OCI-LY1 (cell line): ENCODE measurements around the gene WDR70.

Experiments used
- CTCF ChIP-seq: fragments of 200-600 bp; sonication (generic), shearing (Covaris generic); IDR thresholded peaks from 2 replicates; pipeline ENCODE4 v1.5.1; 2017; ENCODE audit warnings: mild to moderate bottlenecking, antibody characterized with exemption, low read length, moderate library complexity, mixed read lengths
- EZH2 ChIP-seq: fragments of 200-600 bp; sonication (generic), shearing (Covaris generic); IDR thresholded peaks from 2 replicates; pipeline ENCODE4 v1.8.0; 2017; ENCODE audit warnings: borderline replicate concordance, mixed run types, mild to moderate bottlenecking, antibody characterized with exemption, low read length, moderate library complexity, mixed read lengths

DNA sequence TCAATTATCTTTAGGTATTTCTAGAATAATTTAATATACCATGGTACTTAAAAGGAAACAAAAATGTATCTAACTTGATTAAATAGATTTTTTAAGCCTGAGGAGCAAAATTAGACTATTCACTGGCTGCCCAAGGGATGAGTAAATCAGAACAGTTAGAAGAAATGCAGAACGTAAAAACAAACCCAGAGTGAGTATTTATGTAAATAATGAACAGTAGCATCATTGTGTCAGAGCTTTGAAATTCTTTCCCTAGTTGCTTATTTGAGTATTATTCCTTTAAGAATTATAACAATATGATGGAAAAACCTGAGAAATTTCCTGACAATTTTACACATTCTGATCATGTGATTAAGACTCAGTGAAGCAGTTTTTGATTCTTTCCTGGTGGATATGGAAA is 259.8 kb downstream of the WDR70 start:
- no peak for TF ChIP-seq EZH2
- no peak for TF ChIP-seq CTCF
